GM18909 (cell line): ENCODE results near the gene TEKT1.

ENCODE experiments used
- ATAC-seq: cut with Tn5 transposase; IDR thresholded peaks from one replicate; pipeline ENCODE4 v1.9.1; 2021; ENCODE audit warnings: mild to moderate bottlenecking; ENCODE audit not compliant: unreplicated experiment, poor library complexity

Gene TEKT1

DNA sequence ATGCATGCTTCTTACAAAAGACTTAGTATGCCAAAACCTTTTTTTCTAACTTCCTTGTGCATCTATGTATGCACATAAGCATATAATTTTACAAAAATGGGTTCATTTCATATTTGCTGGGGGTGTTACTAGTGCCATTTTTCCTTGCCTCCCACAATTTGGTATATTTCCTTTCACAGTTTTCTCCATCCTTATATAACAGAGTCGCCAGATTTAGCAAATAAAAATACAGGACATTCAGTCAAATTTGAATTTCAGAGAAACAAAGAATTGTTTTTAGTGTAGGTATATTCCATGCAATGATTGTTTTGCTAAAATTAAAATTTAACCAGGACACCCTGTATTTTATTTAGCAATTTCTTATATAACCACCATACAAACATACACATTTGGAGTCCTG lies 59.5 kb downstream of the TEKT1 start:
- ATAC-seq, result no peak

DNA sequence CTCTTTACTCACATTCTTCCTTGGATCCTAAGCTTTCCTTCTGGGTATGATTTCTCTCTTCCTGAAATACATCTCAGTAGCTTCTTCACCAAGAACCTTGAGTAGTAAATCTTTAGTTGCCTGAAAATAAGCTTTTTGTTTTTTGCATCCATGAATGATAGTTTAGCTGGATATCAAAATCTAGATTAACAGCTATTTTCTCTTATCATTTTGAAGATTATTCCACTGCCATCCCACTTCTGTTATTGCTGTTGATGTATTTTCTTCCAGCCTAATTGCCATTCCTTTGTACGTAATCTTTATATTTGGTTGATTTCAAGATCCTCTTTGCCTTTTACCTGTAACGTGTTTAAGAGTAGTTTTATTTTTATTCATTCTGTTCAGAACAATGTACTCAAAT lies 63.1 kb downstream of the TEKT1 start:
- no peak for ATAC-seq

DNA sequence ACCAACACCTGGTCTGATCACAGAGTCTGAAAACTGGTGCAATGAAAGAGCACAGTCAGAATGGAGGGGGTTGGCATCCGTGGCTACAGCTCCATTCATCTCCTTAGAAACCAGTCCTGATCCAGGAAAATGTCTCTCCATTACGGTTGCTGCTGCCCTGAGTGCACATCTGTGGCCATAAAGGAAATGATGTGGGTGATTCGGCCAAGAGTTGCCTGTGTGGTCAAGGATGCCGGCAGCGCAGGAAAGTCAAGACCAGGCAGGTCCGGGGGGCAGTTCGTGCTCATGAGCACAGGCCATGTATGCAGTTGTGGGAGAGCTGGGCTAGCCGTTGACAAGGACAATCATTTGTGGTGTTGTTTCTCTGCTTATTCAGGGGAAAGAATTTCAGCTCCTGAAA lies 69.8 kb downstream of the TEKT1 start:
- ATAC-seq, result no peak

DNA sequence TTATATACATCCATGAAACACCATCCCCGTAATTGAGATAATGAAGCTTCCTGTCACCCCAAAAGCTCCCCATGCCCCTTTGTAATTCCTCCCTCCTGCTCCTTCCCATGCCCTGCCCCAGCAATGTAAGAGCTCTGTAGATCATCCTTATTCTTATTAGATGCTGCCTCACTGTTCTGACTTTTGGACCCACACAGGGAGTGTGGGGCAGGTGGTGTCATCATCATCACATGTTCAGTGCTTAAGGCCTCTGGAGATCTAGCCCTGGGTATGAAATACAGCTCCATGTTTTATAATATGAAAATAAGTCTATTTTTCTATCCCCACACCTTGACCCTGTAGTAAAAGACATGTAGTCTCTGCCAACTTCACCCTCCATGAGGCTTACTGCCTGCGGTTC lies 73.8 kb downstream of the TEKT1 start:
- no peak for ATAC-seq

DNA sequence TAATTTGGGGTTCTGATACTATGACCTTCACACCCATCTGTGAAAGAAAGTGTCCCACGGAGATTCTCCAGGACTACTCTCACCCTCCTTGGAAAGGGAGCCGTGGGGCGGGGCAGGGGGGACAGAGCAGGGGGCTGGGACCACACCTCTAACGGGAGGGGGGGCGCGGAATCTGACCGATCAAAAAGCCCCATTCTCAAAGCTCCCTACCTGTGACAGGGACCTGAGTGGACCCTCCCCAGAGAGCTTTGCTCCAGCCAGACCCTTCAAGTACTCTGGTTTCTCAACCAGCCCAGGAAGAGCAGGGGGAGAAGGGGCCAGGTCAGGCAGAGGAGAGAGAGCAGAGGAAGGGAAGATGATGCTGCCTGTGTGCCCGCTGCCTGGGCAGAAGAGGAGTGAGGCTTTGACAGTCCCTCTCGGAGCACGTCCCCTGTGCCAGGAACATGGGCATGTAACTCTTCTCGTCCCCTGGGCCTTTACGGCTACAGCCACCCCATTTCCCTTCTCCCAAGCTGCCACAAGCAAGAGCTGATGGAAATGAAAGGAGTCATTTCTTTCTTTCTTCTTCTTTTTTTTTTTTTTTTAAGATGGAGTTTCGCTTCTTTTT lies 75.0 kb downstream of the TEKT1 start:
- no peak for ATAC-seq

- no peak for ATAC-seq
Measured at GRCh38 chr17:6755731-6756184, 75.8 kb downstream of the TEKT1 start, which contains the start of gene XAF1. XAF1 (plus strand) TSS chr17:6756046; CDS start chr17:6756079, 33 bp downstream.

DNA sequence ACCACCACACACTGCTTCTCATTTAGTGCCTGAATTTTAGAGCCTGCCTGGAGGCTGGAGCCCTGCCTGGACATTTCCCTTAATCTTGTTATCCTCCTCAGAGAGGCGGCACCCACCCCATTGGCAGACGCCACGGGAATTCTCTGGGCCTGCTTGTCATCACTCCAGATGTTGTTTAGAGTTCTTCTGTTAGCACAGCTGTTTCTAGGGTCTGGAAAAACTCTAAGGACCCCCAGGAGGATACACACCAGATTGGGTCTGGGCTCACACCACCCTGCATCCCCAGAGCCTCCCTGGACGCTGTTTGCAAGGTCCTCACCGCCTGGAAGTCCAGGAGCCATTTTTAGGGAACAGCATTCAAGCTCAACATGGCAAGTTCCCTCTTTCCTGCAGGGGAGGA lies 76.2 kb downstream of the TEKT1 start:
- no peak for ATAC-seq

GRCh38 chr17:6753546-6753945 lies 78.0 kb downstream of the TEKT1 start:
- ATAC-seq, result no peak

DNA sequence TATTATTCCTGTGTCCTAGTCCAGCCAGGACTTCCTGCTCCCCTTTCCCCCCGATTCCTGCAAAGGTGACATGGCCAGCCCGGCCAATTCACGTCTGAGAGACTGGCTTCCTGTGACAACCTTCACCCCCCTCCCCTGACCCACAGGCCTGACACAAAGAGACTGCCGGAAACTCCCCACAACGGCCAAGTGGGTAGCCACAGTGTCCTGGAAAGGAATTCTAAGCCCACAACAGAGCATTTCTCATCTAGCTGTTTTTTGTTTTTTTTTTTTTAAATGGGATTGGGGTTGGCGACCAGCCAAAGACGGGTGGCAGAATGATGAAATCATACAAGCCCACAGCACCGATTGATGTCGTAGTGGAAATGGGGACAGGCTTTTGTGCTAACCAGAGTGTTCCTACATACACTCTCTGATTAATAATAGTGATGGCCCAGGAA lies 78.5 kb downstream of the TEKT1 start:
- no peak for ATAC-seq

DNA sequence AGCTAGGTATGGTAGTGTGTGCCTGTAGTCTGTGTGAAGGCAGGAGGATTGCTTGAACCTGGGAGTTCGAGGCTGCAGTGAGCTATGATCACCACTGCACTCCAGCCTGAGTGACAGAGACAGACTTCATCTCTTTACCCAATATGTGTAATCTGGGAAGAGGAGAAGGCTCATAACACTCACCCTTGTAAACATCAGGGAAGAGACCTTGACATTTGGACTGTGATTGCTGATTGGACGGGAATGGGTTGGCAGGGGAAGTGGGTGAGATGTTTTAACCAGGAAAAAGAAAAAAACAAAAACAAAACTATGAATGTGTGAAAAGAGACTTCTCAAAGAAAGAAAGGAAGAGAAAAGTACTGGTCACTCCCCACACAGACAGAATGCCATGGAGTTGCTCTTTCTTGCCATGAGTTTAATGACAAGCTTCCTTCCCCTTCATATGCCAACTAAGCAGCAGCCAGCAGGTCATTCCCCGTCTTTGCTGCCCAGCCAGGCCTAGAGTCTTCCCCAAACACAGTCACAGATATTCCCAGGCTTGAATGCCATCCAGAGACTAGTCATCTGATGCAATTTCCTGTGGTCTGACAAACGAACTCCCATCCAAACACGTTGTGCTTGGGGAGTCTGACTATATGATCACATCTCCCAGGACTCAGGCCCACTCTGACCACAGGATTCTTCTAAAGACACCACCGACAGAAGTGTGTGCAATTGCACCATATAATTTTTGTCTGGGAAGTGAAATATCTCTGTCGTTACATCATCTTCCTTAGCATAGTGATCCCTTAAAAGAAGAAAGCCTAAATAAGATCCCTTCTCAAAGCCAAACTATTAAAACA lies 79.2 kb downstream of the TEKT1 start:
- ATAC-seq, result no peak

DNA sequence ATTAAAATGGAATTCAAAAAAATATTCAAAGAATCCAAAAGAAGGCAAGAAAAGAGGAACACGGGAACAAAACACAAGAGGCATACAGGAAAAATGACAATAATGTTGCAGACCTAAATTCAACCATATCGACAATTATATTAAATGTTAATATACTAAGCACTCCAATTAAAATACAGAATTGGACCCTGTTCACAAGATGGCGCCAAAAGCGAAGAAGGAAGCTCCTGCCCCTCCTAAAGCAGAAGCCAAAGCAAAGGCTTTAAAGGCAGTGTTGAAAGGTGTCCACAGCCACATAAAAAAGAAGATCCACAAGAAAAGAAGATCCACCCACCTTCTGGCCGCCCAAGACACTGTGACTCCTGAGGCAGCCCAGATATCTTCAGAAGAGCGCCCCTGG lies 82.0 kb downstream of the TEKT1 start:
- ATAC-seq, result no peak

- ATAC-seq, result no peak
Measured at GRCh38 chr17:6748617-6749016, 82.9 kb downstream of the TEKT1 start.
